Measurements from ENCODE around the gene LECT2.

LECT2 gene

DNA sequence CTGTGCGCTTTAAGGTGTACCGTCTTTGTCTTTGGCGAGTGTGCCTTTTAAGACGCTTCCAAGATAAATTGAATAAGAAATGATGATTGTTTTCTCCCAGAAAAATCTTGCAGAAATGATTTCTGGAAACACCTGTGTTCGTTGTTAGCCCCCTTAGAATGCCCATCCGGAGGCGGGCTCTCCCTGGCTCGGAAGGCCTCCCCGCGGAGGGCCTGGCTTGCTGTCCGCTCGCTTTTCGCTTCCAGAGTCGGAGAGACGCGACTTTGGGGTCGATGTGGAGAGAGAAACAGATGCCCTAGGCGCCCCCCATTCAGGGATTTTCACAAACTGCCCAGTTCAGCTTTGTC, 23.9 kb downstream of the LECT2 start:
- no peak for DNase-seq

DNA sequence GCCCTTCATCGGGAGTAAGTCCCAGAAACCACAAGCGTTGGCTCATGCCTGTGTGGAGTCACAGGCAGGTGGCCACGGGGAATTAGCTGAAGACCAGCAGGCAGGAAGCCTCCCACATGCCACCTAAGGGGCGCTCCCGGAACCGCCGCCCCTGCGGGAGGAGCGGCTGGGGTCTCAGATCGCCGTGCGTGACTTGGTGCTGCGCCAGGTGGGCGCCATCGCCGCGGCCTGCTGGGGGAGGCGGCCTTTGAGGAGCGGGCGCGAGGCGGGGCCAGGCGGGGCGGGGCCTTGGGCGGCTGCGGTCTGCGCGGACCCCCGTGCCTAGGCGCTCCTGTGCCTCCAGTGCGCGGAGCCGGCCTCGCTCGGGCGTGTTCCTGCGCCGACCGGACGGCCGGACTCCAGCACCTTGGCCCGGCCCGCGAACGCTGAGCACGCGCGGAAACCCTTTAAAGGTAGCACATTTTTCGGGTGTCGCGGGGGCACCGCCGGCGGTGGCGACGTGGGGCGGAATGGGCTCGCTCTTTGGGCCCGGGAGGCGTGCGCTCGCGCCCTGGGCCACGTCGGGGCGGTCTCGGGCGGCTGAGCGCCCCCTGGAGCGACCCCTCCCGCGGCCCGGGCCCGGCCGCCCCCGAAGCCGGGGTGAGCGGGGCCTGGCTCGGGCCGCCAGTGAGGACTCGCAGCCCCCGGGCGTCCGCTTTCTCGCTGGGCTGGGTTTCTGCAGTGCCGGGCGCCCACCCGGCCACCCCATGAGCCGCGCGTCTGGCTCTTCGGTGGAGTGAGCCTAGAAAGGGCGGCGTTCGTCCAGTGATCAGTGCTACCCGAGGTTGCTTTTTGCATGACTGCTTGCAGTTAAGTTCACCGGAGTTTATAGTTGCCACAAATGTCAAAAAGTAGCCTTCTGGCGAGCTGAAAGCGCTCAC, 24.5 kb downstream of the LECT2 start:
- DNase-seq = peak; percentile 84

DNA sequence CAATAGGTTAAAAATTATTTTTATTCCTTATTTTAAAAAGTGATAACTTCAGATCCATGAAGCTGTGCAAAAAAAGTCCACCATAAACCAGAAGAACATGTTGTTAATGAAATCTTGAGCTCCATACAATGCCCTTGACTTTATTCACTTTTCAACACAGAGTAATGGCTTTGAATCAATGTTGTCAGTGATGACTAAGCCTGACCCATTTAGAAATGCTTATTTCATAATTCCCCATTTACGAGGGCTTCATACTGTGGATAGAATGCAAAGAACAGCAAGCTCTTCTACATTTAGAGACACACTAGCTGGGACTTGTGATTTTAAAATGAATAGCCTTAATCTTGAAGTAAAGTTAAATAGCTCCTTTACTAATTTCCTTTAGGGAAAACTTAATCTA, 33.4 kb downstream of the LECT2 start:
- no peak for DNase-seq

GRCh38 chr5:135920199-135920598, 34.6 kb downstream of the LECT2 start:
- no peak for DNase-seq

DNA sequence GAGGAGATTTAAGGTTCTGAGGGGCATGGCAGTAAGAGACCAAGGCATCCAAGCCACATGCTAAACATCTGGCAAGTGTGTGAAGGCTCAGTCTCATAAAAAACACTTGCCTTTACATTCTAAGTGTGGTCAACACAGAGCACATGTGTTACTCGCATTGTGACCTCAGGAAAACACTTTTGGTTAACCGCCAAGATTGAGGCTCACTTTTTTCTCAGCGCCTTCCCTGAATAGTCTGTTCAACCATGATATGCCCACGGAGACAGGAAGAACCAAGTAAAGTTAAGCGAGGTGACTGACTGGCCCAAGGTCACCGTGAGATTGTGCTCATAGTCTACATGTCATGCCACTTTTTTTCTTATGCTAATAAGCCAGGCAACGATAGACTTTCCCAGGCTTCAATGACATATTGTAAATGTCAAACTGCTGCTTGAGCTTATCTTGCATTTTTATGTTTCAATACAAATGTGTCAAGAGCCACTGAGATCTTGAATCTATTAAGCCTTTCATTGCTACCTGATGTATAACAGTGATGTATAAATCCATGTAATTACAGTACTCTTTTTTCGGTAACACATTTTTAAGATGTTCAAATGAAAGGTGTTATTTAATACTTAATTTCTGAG, 38.0 kb downstream of the LECT2 start:
- DNase-seq = no peak

GRCh38 chr5:135915466-135916001, 39.2 kb downstream of the LECT2 start:
- DNase-seq = no peak

DNA sequence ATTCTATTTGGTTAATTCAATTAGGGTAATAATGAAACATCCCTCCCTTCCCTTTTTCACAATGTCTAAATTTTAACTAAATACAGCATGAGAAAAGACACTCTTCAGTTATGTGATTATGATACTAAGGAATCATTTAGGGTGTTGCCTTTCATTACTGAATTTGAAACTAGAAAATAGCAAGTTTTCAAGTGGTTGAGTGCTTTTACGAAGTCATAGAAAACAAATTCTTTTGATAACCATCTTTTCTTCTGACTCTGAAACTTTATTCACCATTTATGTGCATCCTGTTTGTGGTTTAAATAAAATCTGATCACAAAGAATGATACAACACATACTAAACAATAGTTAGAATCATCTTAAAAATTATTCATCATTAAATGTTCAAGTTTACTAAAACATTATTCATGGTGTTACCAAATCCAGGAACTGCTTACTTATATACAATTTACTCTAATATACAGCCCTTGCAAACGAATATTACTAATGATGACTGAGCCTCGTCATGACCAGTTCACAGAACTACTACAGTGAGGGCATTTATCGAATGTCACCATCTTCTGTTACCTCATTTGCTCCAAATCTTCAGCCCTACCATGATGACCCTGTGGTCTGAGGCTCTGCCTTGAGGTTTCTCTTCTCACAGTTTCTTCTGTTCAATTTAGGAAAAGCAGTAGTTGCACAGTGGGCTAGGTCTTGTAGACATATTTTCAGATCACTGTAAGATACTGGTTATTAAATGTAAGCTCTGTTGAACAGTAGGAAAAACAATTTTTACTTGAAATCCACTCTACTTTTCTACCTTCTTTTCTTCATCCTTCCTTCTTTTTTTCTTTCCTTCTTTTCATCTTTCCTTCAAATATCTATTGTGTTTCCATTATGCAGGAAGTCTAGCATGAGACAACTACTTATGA, 40.8 kb downstream of the LECT2 start:
- DNase-seq = no peak

DNA sequence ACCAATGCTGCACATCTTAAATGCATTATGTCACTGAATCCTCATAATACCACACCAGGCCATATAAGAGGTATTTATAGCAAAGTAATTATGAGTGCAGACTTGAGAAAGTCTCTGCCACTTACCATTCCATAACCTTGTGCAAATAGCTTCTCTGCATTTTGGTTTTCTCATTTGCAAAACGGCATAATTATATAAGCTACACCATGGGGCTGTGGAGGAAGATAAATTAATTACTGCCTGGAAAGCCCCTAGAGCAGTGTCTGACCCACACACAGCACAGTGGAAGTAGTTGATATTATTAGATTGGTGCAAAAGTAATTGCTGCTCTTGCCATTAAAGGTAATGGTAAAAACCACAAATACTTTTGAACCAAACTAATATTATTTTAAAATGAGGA, 49.6 kb downstream of the LECT2 start:
- DNase-seq = no peak

- DNase-seq = no peak
Observed at GRCh38 chr5:135901633-135902032, 53.1 kb downstream of the LECT2 start.

DNA sequence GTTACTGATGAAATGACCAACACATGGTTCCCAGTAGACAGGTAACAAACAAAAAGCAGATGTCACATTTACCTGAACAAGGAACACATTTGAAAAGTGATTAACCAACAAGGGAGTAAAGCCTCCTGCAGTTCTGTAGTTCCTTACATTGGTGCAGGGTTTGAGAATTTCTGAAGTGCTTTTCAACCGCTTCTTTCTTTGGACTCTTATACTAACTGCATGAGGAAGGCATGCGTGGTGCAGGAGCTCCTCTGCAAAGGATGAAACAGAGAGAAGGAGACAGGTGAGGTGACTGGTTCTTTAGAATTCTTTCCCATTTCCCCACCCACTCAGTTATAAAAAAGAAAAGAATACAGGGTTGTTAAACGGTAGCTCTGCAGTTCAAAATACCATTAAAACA, 54.5 kb downstream of the LECT2 start:
- DNase-seq = no peak

DNA sequence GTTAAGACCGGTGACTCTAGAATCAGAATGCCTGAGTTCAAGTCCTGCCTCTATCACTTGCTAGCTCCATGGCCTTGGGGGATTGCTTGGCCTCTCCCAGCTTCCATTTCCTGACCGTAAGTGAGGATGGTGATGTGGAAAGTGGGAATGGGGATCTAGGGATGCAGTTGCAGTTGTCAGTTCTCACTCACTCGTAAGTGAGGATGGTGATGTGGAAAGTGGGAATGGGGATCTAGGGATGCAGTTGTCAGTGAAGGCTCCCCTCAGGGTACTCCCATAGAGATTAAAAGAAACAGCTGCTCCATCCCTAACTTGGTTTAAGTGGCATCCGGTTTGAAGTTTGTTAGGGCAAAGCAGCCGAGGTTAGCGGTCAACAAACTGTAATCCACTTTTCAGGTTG, 56.1 kb downstream of the LECT2 start:
- no peak for DNase-seq

Measured in islet precursor cell (in vitro differentiated cells).